Common myeloid progenitor, CD34-positive (primary cell): ENCODE measurements around the gene NDRG4.

ENCODE experiments used
- CTCF ChIA-PET: fragments of 350-600 bp; sonication (Branson Sonifier 250); formaldehyde crosslinking; loops from one replicate; lab custom pipeline; 2021; ENCODE audit warnings: antibody characterized with exemption; lab: Charles Lee
- POLR2A ChIA-PET: fragments of 350-600 bp; sonication (Branson Sonifier 250); formaldehyde crosslinking; loops from one replicate; lab custom pipeline; 2021; ENCODE audit warnings: antibody characterized with exemption; lab: Charles Lee
- DNase-seq, 3 donors: peaks; one replicate each; pipeline versions ENCODE4 v3.0.0 to v3.0.0-alpha.2; 2013
- H3K27ac ChIP-seq, 2 experiments: 1 replicate in 1 of 2; 2 replicates in 1 of 2; pipeline ENCODE4 v1.7.0; 2013; ENCODE audit warnings: inconsistent platforms in 2 of 2, low read length in 2 of 2, mild to moderate bottlenecking in 2 of 2, low read depth in 1 of 2, moderate library complexity in 1 of 2; ENCODE audit not compliant: severe bottlenecking in 2 of 2, insufficient read depth in 1 of 2, poor library complexity in 1 of 2
- H3K27me3 ChIP-seq, 5 experiments: replicated peaks in 2 of 5; 1 replicate in 3 of 5; 2 replicates in 2 of 5; pipeline versions ENCODE4 v1.6.1 to v1.7.0; 2013; ENCODE audit warnings: low read length in 4 of 5, mild to moderate bottlenecking in 2 of 5, moderate library complexity in 2 of 5, inconsistent platforms in 1 of 5; ENCODE audit not compliant: insufficient read depth in 5 of 5, control insufficient read depth in 4 of 5
- H3K36me3 ChIP-seq, 4 experiments: 1 replicate in 2 of 4; 2 replicates in 2 of 4; pipeline versions ENCODE4 v1.6.1 to v1.7.0; 2013; ENCODE audit warnings: low read length in 3 of 4, control low read depth in 1 of 4, mild to moderate bottlenecking in 1 of 4; ENCODE audit not compliant: control insufficient read depth in 4 of 4, insufficient read depth in 4 of 4
- H3K4me1 ChIP-seq, 4 experiments: 1 replicate in 3 of 4; 2 replicates in 1 of 4; pipeline versions ENCODE4 v1.6.1 to v1.7.1; 2013; ENCODE audit warnings: low read length in 3 of 4, mild to moderate bottlenecking in 3 of 4, control low read depth in 1 of 4, inconsistent platforms in 1 of 4, moderate library complexity in 1 of 4; ENCODE audit not compliant: control insufficient read depth in 4 of 4, insufficient read depth in 4 of 4; ENCODE audit errors: control extremely low read depth in 1 of 4
- H3K4me3 ChIP-seq, 7 experiments: 1 replicate in 4 of 7; 2 replicates in 3 of 7; pipeline versions ENCODE4 v1.5.1 to v1.7.0; 2013; ENCODE audit warnings: mild to moderate bottlenecking in 7 of 7, low read length in 6 of 7, moderate library complexity in 6 of 7, inconsistent platforms in 2 of 7, low read depth in 2 of 7, control low read depth in 1 of 7; ENCODE audit not compliant: insufficient read depth in 4 of 7, control insufficient read depth in 1 of 7; ENCODE audit errors: extremely low read depth in 1 of 7
- H3K9me3 ChIP-seq, 5 experiments: 1 replicate in 4 of 5; 2 replicates in 1 of 5; pipeline versions ENCODE4 v1.6.1 to v1.7.1; 2013; ENCODE audit warnings: low read length in 4 of 5, mild to moderate bottlenecking in 2 of 5, inconsistent platforms in 1 of 5, low read depth in 1 of 5, moderate library complexity in 1 of 5; ENCODE audit not compliant: control insufficient read depth in 4 of 5, insufficient read depth in 2 of 5; ENCODE audit errors: control extremely low read depth in 1 of 5
- WGBS: methylation state at CpG from one replicate; pipeline ENCODE4 v1.1.5; 2013; ENCODE audit not compliant: insufficient coverage; 5-methylcytosine and 5-hydroxymethylcytosine counted together

Gene NDRG4

GRCh38 chr16:58492735-58493134 is 7.2 kb upstream of the NDRG4 start:
- ChIA-PET POLR2A (interaction anchor here (0.7 kb wide), 1 partner anchor 172 kb away, joined by 3 read pairs; no protein-coding TSS in a partner anchor), CTCF (interaction anchor here (0.7 to 3.6 kb wide), 5 partner anchors 12 to 156 kb away, joined by 3 to 23 read pairs (median 4); no protein-coding TSS in a partner anchor)
- WGBS, result 65% methylated on average over 5 of the region's 5 CpGs

DNA sequence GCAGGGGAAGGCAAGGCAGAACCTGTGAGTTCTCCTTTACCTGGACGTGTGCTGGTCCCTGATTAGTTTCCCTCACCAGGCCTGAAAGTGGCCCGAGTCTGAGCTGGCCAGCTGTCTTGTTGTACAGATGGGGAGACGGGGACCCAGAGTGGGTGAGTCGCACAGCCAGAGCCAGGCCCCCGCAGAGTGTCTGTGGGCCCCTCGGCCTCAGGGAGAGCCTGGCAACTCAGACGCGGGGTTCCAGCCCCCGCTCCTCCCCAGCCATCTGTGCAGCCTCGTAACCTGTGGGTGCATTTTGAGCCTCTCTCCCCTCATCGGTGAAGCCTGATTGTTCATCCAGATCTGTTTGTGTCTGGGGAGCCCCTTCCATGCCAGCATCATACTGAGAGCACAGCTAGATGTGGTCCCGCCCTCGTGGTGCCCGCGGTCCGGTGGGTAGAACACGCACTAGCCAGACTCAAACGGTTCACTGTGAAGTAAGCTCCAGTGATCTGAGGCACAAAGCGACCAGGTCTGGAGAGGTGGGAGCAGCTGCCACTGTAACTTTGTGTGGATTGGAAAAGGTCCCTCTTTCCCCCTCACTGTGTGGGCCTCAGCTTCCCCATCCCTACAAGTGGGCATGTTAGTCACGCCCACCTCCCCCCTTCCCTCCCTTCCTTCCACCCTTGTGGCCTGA is 6.0 kb upstream of the NDRG4 start:
- Histone ChIP-seq H3K27me3 (peaks cover 0 to 5% (median 0%) of the 10 kb centered on the region in 5 experiments), H3K27ac (no peak overlapping the region), H3K4me3 (no peak overlapping the region), H3K9me3 (no peaks in the 10 kb centered on the region), H3K4me1 (peaks cover 0 to 10% (median 4%) of the 10 kb centered on the region in 4 experiments), H3K36me3 (no peaks in the 10 kb centered on the region)
- WGBS, result 83% methylated on average over 20 of the region's 20 CpGs
- DNase-seq, result peak in 1 of 3 donors; percentile 25
- ChIA-PET POLR2A (no interaction called here), CTCF (interaction anchor here (0.6 to 3.6 kb wide), 9 partner anchors 13 to 159 kb away, joined by 3 to 23 read pairs (median 5); no protein-coding TSS in a partner anchor)

More at GRCh38 chr16:58492735-58493134, 7.2 kb upstream of the NDRG4 start:
- Histone ChIP-seq H3K27me3 (peaks cover 0 to 2% (median 0%) of the 10 kb centered on the region in 5 experiments), H3K36me3 (no peaks in the 10 kb centered on the region), H3K9me3 (no peaks in the 10 kb centered on the region), H3K27ac (no peak overlapping the region), H3K4me3 (no peak overlapping the region), H3K4me1 (peaks cover 0 to 10% (median 4%) of the 10 kb centered on the region in 4 experiments)
- DNase-seq, result no peak

DNA sequence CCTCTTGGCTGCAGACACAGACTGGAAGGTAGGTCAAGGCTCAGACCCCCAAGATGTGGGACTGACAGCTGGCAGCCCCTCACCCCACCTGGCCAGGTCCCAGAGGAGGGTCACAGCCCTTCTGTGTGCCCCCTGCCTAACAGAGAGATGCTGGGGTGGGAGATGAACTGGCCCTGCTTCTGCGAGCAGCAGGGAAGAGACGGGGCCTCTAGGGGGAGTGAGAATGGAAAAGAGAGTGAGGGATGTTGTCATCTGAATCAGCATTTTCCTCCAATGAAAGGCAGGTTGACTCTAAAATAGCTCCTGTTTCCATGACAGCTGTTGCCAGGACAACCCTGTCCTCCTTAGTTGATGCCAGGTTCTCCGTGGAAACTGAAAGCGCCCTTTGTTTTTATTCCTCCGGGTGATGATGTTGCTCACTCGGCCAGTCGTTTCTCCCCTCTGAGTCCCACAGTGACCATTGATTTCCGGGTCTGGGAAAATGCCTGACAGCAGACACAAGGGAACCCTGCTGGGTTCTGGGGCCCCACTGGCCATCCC is 4.9 kb upstream of the NDRG4 start:
- peak; percentile 98 to 99 (median 98) for DNase-seq
- 0% methylated on average over 8 of the region's 8 CpGs for WGBS
- no peak overlapping the region for H3K27ac ChIP-seq
- peak overlapping the region in 2 of 7 experiments; percentile 14 to 32 for H3K4me3 ChIP-seq
- H3K9me3 ChIP-seq, result no peaks in the 10 kb centered on the region
- peaks cover 0 to 13% (median 2%) of the 10 kb centered on the region in 5 experiments for H3K27me3 ChIP-seq
- CTCF ChIA-PET, result interaction anchor here (0.6 to 3.6 kb wide), 11 partner anchors 10 to 386 kb away, joined by 3 to 23 read pairs (median 5); no protein-coding TSS in a partner anchor
- peaks cover 0 to 11% (median 5%) of the 10 kb centered on the region in 4 experiments for H3K4me1 ChIP-seq
- H3K36me3 ChIP-seq, result no peaks in the 10 kb centered on the region
- POLR2A ChIA-PET, result no interaction called here

GRCh38 chr16:58495521-58496331 is 4.2 kb upstream of the NDRG4 start:
- H3K27ac ChIP-seq, result no peak overlapping the region
- WGBS, result 67% methylated on average over 22 of the region's 24 CpGs

GRCh38 chr16:58497468-58497867 is 2.5 kb upstream of the NDRG4 start:
- peaks cover 0 to 37% (median 25%) of the 10 kb centered on the region in 5 experiments for H3K27me3 ChIP-seq
- CTCF ChIA-PET, result interaction anchor here (0.9 to 1.1 kb wide), 2 partner anchors 17 to 159 kb away, joined by 3 read pairs; no protein-coding TSS in a partner anchor
- H3K27ac ChIP-seq, result no peak overlapping the region
- no peak overlapping the region for H3K4me3 ChIP-seq
- WGBS, result 100% methylated on average over 2 of the region's 2 CpGs
- no peaks in the 10 kb centered on the region for H3K36me3 ChIP-seq
- DNase-seq, result no peak
- H3K9me3 ChIP-seq, result no peaks in the 10 kb centered on the region
- POLR2A ChIA-PET, result no interaction called here
- peaks cover 0 to 30% (median 20%) of the 10 kb centered on the region in 4 experiments for H3K4me1 ChIP-seq

More at GRCh38 chr16:58495521-58496331, 4.2 kb upstream of the NDRG4 start:
- H3K4me3 ChIP-seq, result peak overlapping the region in 2 of 7 experiments; percentile 14 to 32
- H3K9me3 ChIP-seq, result no peaks in the 10 kb centered on the region
- POLR2A ChIA-PET, result no interaction called here
- H3K4me1 ChIP-seq, result peaks cover 0 to 18% (median 9%) of the 10 kb centered on the region in 4 experiments
- no peaks in the 10 kb centered on the region for H3K36me3 ChIP-seq
- no peak for DNase-seq
- CTCF ChIA-PET, result interaction anchor here (0.9 to 3.6 kb wide), 12 partner anchors 8 to 170 kb away, joined by 3 to 23 read pairs (median 4); no protein-coding TSS in a partner anchor
- H3K27me3 ChIP-seq, result peaks cover 0 to 19% (median 8%) of the 10 kb centered on the region in 5 experiments

DNA sequence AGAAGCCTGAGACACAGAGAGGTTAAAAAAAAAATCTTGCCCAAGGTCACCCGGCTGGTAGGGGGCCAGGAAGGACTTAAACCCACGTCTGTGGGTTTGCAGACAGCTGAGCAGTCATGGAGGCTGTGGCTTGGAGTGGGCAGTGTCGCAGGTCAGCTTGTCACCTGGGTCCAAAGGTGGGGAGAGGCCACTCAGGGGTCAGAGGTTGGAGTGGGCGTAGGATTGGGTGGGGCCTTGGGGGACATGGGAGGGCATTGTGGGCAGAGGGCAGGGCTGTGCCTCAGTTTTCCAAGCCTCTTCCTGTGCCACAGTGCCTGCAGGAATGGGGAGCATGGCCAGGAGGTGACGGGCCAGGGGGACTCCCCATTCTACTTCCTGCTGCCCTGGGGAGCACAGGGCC is 2.0 kb upstream of the NDRG4 start:
- ChIA-PET CTCF (interaction anchor here (0.9 to 1.1 kb wide), 2 partner anchors 16 to 159 kb away, joined by 3 read pairs; no protein-coding TSS in a partner anchor), POLR2A (no interaction called here)
- DNase-seq, result no peak
- no peak overlapping the region for H3K4me3 ChIP-seq
- no peaks in the 10 kb centered on the region for H3K36me3 ChIP-seq
- H3K27me3 ChIP-seq, result peaks cover 0 to 42% (median 25%) of the 10 kb centered on the region in 5 experiments
- H3K9me3 ChIP-seq, result no peaks in the 10 kb centered on the region
- WGBS, result 62% methylated on average over 5 of the region's 5 CpGs
- H3K4me1 ChIP-seq, result peaks cover 0 to 30% (median 20%) of the 10 kb centered on the region in 4 experiments
- H3K27ac ChIP-seq, result no peak overlapping the region
